Breast epithelium (tissue), 3 donors: ENCODE results near the gene ESPN.
"Not testable (repeated sequence)": the region's sequence is repeated elsewhere in the genome, so short reads cannot be mapped to it uniquely, and the experiment has no call there.

Source experiments
- POLR2A ChIP-seq: fragments of 450-650 bp; IDR thresholded peaks from one replicate; pipeline ENCODE4 v1.6.1; 2016; ENCODE audit warnings: antibody characterized with exemption, mild to moderate bottlenecking, moderate library complexity
- TF ChIP-seq, protein P1 (sequence below), 3 donors: fragments of 450-650 bp; IDR thresholded peaks; one replicate each; pipeline ENCODE4 v1.5.1; 2016 to 2017; ENCODE audit warnings: antibody characterized with exemption in 3 of 3, mild to moderate bottlenecking in 3 of 3, moderate library complexity in 3 of 3

DNA sequence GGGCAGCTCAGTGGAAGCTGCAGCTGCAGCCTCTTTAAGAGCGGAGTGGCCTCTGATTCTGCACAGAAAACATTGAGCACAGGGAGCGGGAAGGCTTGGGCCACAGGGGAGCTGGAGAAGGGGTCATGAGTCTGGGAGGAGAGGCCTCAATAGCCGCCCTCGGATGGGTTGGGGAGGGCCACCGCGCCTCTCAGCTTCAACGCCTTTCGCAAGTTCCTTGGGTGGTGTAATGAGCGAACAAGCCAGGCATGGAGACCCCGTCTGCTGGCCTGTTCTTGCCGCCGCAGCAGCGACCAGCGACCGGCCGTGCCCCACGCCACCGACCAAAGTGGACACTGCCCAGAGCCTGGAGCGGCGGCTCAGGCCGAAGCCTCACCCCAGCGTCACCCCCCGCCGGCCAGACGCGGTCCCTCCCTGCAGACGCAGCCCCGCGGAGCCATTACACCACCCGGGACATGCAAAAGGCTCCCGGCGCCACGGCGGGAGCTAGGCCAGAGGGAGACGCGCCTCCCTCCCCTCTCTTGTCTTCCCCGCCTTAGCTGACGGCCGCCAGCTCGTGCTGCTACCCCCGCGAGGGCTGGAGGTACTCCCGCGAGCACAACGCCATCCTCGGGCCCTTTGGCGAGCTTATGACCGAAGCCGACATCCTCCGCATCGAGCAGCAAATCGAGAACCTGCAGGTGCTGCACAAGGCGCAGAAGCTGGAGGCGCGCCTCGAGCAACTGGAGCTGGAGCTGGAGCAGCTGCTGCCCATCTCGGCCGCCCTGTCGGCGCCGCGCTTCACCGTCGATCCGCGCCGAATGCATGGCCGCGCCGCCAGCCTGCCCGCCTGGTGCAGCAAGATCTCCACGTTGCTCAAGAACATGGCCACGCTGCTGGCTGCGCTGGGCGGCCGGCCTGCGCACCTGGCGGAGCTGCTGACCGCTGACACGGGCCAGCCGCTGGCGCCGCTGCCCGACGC, 29.6 kb downstream of the ESPN start:
- TF ChIP-seq, protein P1, sequence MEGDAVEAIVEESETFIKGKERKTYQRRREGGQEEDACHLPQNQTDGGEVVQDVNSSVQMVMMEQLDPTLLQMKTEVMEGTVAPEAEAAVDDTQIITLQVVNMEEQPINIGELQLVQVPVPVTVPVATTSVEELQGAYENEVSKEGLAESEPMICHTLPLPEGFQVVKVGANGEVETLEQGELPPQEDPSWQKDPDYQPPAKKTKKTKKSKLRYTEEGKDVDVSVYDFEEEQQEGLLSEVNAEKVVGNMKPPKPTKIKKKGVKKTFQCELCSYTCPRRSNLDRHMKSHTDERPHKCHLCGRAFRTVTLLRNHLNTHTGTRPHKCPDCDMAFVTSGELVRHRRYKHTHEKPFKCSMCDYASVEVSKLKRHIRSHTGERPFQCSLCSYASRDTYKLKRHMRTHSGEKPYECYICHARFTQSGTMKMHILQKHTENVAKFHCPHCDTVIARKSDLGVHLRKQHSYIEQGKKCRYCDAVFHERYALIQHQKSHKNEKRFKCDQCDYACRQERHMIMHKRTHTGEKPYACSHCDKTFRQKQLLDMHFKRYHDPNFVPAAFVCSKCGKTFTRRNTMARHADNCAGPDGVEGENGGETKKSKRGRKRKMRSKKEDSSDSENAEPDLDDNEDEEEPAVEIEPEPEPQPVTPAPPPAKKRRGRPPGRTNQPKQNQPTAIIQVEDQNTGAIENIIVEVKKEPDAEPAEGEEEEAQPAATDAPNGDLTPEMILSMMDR (IDR thresholded peaks at IDR 0.05): not testable (repeated sequence)
- not testable (repeated sequence) for TF ChIP-seq POLR2A
